ENCODE data around the gene PAGR1. TPM values are rescaled to one million over a fixed set of nuclear protein-coding genes. Genes with fewer than 3 reads are reported as not detected.

The PAGR1 gene
- total and polyA plus RNA-seq, 9 of the 15 experiments (the other 6 are each of a cell fraction or from before 2014, with no cell fraction given), result 1.4 to 58.2 (median 16.8) TPM

DNA sequence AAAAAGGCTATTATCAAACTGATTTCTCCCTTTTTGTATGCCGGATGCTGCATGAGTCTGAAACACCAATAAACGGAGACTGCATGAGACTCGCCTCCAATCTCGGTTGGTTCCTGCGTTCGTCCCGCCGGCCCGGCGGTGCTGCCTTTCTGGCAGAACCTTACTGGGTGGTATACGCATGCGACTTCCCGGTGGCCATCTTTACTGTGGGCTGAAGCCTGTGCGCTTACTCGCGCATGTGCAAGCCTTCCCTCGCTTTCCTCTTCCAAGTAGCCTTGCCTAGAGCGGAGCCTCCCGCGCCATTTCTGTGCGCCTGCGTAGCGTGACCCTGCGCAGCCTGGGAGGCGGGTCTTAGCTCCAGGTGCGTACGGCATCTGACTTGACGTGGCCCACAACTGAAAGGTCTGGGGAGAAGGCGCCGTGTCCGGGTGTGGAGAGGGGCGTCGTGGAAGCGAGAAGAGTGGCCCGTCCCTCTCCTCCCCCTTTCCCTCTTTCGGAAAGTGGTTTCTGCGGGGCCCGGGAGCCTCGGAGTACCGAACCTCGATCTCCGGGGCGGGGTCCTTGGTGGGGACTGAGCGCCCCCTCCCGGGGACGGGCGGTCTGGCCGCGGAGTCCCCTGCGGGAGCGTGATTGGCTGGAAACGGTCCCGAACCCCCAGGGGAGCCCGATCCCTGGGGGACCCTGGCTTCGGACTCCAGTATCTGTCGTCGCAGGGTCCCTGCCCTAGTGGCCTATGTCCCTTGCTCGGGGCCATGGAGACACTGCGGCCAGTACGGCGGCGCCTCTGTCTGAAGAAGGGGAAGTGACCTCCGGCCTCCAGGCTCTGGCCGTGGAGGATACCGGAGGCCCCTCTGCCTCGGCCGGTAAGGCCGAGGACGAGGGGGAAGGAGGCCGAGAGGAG is at the start of gene PAGR1 (continued):
- TF ChIP-seq ARNT (IDR thresholded peaks at IDR 0.05) (0 out of 4 replicates have a peak, but pooled peaks of 1 of the 2 experiments have one; percentile 69), GABPB1 (CRISPR knock-in tag; IDR thresholded peaks at IDR 0.05) (peak; percentile 79), CBX5 (IDR thresholded peaks at IDR 0.05; ENCODE audit: borderline replicate concordance, low read depth) (no peak; the same call in 1 of the 2 replicates), ETV5 (CRISPR knock-in tag; IDR thresholded peaks at IDR 0.05; ENCODE audit: low read depth) (peak; percentile 57; the same call in 1 of the 2 replicates), RBM39 (optimal IDR thresholded peaks at IDR 0.05; ENCODE audit: low read depth, low read length) (peak; percentile 13), SMARCE1 (IDR thresholded peaks at IDR 0.05) (0 out of 2 replicates have a peak, but pooled peaks have one; percentile 21), NKRF (IDR thresholded peaks at IDR 0.05; ENCODE audit: borderline replicate concordance) (peak; percentile 61; the same call in 1 of the 2 replicates), MYBL2 (IDR thresholded peaks at IDR 0.05; ENCODE audit: low read depth) (no peak; the same call in 1 of the 2 replicates), MYBL2 (CRISPR knock-in tag; IDR thresholded peaks at IDR 0.05; ENCODE audit: borderline replicate concordance) (no peak), NFYB (IDR thresholded peaks at IDR 0.05; ENCODE audit: extremely low read depth, insufficient read length) (peak; percentile 13), ZC3H8 (IDR thresholded peaks at IDR 0.05) (no peak), CBFA2T2 (conservative IDR thresholded peaks at IDR 0.05) (no peak), E2F8 (IDR thresholded peaks at IDR 0.05; ENCODE audit: low read depth, partially characterized antibody) (peak; percentile 65), ZBTB12 (CRISPR knock-in tag; IDR thresholded peaks at IDR 0.05) (peak; percentile 81), NRF1 (conservative IDR thresholded peaks at IDR 0.05 in 1 of 2, IDR thresholded peaks at IDR 0.05 in 1 of 2) (peak; percentile 100), RBM17 (IDR thresholded peaks at IDR 0.05; ENCODE audit: borderline replicate concordance, low read depth, low read length) (no peak), SLC30A9 (CRISPR knock-in tag; IDR thresholded peaks at IDR 0.05) (no peak), HOXB6 (CRISPR knock-in tag; IDR thresholded peaks at IDR 0.05; ENCODE audit: borderline replicate concordance) (no peak), ZBTB17 (CRISPR knock-in tag; IDR thresholded peaks at IDR 0.05) (peak; percentile 96), ZNF324 (CRISPR knock-in tag; IDR thresholded peaks at IDR 0.05) (peak; percentile 35; the same call in 1 of the 2 replicates), ZNF239 (CRISPR knock-in tag; IDR thresholded peaks at IDR 0.05) (peak; percentile 37; the same call in 1 of the 2 replicates)
- TF ChIP-seq, protein P1, sequence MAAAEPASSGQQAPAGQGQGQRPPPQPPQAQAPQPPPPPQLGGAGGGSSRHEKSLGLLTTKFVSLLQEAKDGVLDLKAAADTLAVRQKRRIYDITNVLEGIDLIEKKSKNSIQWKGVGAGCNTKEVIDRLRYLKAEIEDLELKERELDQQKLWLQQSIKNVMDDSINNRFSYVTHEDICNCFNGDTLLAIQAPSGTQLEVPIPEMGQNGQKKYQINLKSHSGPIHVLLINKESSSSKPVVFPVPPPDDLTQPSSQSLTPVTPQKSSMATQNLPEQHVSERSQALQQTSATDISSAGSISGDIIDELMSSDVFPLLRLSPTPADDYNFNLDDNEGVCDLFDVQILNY (CRISPR knock-in tag; IDR thresholded peaks at IDR 0.05), result 0 out of 2 replicates have a peak, but pooled peaks have one; percentile 19

Measured in K562 (cell line).